Loucy (cell line): ENCODE data around the gene GLRA1.

Source experiments
- CTCF ChIP-seq: fragments of 200-600 bp; sonication (generic); conservative IDR thresholded peaks from 2 replicates; pipeline ENCODE4 v1.5.1; 2014; ENCODE audit warnings: mild to moderate bottlenecking, antibody characterized with exemption, low read length
- EZH2phosphoT487 ChIP-seq: fragments of 200-600 bp; IDR thresholded peaks from 2 replicates; pipeline ENCODE4 v1.6.1; 2018; ENCODE audit warnings: antibody characterized with exemption, mild to moderate bottlenecking, moderate library complexity, borderline replicate concordance

GRCh38 chr5:151795426-151795825, 129.2 kb downstream of the GLRA1 start:
- TF ChIP-seq CTCF (no peak), EZH2phosphoT487 (no peak)
